NCI-H2196 treated with DMSO at 0.1 percent for 48 hours (cell line): Measurements from ENCODE around the gene FAM20C.
"Not testable (repeated sequence)": the region's sequence is repeated elsewhere in the genome, so short reads cannot be mapped to it uniquely, and the experiment has no call there.

Source experiments
- DNase-seq: peaks from one replicate; lab custom pipeline; 2025; ENCODE audit not compliant: unreplicated experiment; lab: John Stamatoyannopoulos, UW

FAM20C gene

GRCh38 chr7:240146-240676 lies 47.8 kb downstream of the FAM20C start:
- DNase-seq: no peak

DNA sequence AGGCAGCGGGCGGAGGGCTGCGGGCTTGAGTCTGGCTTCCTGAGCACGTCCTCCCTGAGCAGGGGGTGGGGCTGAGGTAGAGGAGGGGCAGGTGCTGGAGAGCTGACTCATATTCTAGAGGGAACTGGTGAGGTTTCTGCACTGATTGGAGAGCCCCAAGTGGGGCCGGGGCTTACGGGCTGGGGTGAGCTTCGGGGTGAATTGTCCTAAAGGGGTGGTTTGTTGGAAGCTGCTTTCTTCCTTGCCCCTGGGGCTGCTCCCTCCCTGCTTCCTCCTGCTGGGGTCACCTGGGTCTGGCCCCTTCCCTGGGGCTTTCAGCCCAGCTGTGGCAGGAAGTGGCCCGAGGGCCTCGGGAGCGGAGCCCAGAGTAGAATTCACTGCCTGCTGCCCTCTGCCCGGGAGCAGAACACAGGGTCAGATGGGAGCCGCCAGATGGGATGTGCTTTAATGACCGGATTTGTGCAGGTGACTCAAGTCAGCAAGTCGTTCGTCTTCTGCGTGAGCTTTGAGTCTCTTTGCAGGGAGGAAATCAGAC lies 48.6 kb downstream of the FAM20C start:
- no peak for DNase-seq

DNA sequence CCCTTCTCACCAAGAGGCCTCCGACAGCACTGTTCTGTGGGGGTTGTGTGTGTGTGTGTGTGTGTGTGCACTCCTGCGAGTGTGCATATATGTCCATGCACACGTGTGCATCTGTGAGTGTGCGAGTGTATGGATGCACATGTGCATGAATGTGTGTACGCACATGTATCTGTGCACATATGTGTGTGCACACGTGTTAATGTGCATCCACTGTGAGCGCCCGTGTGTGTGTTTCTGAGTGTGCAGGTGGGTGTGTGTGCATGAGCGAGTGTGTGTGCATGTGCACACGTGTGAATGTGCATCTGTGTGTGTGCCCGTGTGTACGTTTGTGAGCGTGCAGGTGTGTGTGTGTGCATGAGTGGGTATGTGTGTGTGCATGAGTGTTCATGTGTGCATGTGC lies 49.1 kb downstream of the FAM20C start:
- no peak for DNase-seq

- DNase-seq: not testable (repeated sequence)
Observed at GRCh38 chr7:242826-243579, 50.6 kb downstream of the FAM20C start.

DNA sequence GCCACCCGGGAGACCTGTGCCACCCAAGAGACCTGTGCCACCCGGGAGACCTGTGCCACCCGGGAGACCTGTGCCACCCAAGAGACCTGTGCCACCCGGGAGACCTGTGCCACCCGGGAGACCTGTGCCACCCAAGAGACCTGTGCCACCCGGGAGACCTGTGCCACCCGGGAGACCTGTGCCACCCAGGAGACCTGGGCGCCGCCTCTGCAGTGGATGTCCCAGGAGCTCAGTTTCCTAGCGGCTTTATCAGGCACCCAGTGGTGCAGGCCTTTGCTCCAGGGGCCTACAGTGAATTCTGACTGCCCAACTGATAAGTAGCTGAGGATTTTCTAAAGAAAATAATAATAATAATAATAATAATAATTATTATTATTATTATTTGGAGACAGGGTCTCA lies 51.2 kb downstream of the FAM20C start:
- not testable (repeated sequence) for DNase-seq

- no peak for DNase-seq
Observed at GRCh38 chr7:244974-245373, 52.6 kb downstream of the FAM20C start.

GRCh38 chr7:245574-246295 lies 53.4 kb downstream of the FAM20C start:
- DNase-seq: no peak

DNA sequence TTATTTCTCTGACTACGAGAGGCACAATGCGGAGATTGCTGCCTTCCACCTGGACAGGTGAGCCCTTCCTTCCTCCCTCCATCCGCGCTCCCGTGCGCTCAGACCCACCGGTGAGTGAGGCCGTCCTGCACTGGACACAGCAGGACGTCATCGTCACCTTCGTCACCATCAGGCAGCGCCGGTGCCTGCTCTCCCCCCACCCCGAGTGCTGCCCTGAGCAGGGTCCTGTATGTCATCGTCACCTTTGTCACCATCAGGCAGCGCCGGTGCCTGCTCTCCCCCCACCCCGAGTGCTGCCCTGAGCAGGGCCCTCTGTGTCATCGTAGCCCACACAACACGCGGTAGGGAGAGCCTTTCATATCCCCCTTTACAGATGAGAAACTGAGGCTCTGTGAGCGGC lies 54.1 kb downstream of the FAM20C start:
- no peak for DNase-seq

DNA sequence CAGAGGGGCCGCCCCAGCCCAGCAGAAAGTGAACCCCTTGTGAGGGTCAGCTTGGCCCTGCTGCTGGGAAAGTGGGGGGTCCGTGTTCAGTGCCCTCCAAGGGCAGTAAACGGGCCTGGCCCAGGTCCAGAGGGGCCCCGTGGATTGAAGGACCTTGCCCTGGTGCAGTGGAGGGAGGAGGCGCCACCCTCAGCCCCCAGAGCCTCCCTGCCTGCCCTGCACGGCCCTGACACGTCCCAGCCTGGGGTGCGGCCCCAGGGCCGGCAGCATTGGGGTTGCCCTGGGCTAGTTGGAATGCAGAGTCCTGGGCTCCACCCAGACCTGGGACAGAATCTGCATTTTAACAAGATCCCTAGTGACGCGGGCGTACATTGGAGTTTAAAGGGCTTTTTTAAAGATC lies 54.8 kb downstream of the FAM20C start:
- DNase-seq: no peak

DNA sequence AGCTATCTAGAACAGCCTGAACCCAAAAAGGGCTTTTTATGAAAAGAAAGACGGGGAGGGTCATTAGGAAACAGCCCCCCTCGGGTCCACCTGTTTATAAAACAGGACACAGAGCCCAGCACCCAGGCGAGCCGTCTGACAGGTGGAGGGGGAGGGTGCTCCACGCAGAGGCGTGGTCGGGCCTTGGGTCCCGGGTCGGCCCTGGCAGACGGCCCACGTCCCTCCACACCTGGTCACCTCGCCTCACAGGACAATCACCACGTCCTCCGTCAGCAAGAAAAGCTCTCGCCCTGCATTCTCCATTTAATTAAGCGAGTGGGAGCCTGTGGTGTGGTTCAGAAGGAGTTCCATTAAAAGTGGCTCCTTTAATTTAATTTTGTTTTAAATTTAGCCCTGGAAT lies 55.3 kb downstream of the FAM20C start:
- no peak for DNase-seq

DNA sequence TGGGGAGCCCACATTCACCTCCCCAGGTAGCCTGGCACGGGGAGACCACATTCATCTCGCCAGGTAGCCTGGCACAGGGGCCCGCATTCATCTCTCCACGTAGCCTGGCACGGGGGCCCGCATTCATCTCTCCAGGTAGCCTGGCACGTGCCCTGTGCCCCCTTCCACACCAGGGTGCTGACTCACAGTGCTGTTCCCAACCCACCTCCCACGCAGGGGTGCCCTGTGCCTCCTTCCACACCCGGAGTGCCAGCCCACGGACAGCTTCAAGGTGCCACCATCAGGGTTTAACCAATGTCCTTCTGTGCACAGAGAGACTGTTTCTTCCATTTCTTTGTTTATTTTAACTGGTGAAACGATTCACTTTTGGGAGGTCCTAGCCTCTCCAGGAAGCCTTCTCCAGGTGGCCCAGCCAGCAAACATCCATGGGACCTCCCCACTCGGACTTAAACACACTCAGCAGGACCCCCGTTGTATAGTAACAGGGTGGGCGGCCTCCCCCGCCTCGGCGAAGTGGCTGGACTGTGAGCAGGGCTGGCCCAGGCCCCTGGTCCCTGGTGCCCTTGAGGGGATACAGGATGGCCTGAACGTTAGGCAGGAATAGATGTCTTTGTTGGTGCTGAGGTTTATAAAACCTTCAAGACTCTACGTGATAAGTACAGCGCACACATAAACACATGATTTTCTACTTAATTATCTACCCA lies 56.5 kb downstream of the FAM20C start:
- no peak for DNase-seq

DNA sequence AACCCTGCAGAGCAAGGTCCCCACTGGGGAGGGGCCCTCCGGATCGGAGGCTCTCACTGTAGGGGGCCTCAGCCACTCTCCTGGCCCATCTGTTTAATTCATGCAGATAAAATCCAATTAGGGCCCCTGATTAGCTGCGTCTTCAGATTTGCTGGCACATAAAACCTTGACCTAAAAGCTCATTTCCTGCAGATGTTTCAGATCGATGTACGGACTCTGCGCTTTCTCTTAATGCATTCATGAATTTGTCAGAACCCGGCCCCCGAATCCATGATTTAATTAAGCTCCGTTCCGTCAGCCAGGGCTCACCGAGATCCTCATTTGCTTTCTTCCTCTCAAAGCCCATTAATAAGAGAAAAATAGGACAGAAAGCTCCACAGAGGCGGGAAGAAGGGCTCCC lies 57.6 kb downstream of the FAM20C start:
- DNase-seq: no peak

- DNase-seq: no peak
Observed at GRCh38 chr7:250523-250922, 58.2 kb downstream of the FAM20C start.

- no peak for DNase-seq
Observed at GRCh38 chr7:251005-251404, 58.6 kb downstream of the FAM20C start.

GRCh38 chr7:251446-252175 lies 59.2 kb downstream of the FAM20C start:
- no peak for DNase-seq

DNA sequence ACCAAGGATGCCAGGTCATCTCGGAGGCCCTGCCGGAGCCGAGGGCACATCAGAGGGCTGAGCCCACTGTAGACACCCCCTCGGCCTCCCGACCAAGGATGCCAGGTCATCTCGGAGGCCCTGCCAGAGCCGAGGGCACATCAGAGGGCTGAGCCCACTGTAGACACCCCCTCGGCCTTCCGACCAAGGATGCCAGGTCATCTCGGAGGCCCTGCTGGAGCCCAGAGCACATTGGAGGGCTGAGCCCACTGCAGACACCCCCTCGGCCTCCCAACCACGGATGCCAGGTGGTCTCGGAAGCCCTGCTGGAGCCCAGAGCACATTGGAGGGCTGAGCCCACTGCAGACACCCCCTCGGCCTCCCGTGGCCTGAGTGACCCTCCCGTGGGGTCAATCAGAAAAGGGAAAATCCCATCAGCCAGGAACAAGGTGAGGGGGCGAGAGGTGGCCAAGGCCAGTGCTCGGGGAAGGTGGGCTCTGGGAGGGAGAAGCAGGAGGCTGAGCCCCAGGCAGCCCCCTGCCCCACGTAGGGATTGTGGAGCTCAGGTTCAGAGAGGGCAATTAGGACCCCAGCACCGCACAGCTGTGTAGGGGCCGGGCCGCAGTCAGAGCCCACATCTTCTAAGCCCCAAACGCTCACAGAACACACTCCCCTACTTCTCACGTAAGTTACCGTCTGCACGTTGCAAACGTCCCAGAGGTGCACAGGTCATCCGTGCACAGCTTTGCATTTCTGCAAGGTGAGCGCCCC lies 60.0 kb downstream of the FAM20C start:
- no peak for DNase-seq

DNA sequence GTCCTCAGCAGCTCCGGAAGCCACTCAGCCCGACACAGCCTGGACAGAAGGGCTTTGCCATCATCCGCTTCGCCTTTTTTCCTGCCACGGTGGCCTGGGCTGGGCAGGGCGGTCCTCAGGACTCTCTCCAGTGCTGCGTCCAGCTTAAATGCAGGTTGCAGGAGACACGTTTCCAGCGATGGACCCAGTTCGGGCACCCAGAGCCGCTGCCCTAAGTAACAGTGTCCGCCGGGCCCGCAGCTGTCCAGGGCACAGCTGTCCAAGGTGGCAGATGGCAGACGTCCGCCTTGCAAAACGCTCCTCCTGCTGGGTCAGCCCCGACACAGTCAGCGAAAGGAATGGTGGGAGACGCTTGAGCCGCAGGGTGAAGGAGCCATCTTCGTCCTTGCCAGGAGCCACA lies 60.6 kb downstream of the FAM20C start:
- DNase-seq: no peak

DNA sequence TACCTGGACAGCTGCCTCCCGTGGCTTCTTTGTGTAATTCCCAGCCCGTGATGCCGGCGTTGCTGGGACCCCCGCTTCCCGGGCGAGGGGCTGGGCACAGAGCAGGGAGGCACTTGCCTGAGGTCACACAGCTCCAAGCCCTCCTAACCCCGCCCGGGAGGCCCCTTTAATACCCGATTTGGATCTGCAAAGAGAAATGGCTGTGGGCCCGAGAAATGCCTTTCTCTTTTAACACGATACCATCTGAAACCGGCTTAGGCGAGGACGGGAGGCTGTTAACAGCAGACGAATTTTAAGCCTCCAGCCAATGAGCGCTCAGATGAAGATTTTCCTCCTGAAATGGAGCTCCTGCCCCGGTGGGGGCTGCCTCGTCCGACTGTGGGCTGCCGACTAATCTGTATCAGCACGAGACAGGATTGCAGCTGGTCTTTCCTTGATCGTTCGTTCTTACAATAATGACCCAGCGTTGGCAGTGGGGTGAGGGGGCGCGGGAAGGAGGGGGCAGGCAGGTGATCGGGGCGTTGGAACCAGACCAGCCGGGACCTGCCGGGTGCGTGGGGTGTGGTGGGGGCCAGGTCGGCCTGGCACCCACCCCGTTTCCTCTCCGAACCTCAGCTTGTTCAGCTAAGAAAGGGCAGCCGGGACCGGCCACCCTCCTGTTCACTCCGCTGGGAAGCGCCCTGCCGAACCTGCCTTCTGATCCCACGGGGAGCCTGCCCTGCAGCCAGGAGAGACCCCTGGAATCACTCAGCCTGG lies 61.4 kb downstream of the FAM20C start:
- DNase-seq: no peak

- DNase-seq: no peak
Observed at GRCh38 chr7:254337-255037, 62.1 kb downstream of the FAM20C start.
